Parathyroid adenoma (tissue), 2 donors: ENCODE measurements around the gene GSTM1.

Experiments used
- H2AFZ ChIP-seq: fragments of 300-600 bp; sonication (generic); one replicate; pipeline ENCODE4 v1.7.0; 2017; ENCODE audit warnings: antibody characterized with exemption, mild to moderate bottlenecking
- H3K27ac ChIP-seq: fragments of 300-600 bp; sonication (generic); one replicate; pipeline ENCODE4 v1.7.0; 2017
- H3K27me3 ChIP-seq: fragments of 300-600 bp; sonication (generic); one replicate; pipeline ENCODE4 v1.7.0; 2017; ENCODE audit warnings: low read length; ENCODE audit not compliant: control insufficient read depth, insufficient read depth
- H3K36me3 ChIP-seq: fragments of 300-600 bp; sonication (generic); one replicate; pipeline ENCODE4 v1.7.0; 2017; ENCODE audit warnings: low read length; ENCODE audit not compliant: control insufficient read depth, insufficient read depth
- H3K4me1 ChIP-seq: fragments of 300-600 bp; sonication (generic); one replicate; pipeline ENCODE4 v1.7.0; 2017; ENCODE audit warnings: control low read depth
- H3K4me2 ChIP-seq: fragments of 300-600 bp; sonication (generic); one replicate; pipeline ENCODE4 v1.7.0; 2017; ENCODE audit warnings: low read length
- H3K4me3 ChIP-seq: fragments of 300-600 bp; sonication (generic); one replicate; pipeline ENCODE4 v1.7.0; 2017; ENCODE audit warnings: low read depth, low read length
- H3K79me2 ChIP-seq: fragments of 300-600 bp; sonication (generic); one replicate; pipeline ENCODE4 v1.7.0; 2017; ENCODE audit warnings: control low read depth
- H3K9ac ChIP-seq: fragments of 300-600 bp; sonication (generic); one replicate; pipeline ENCODE4 v1.7.0; 2017; ENCODE audit warnings: mild to moderate bottlenecking
- H3K9me3 ChIP-seq: fragments of 300-600 bp; sonication (generic); one replicate; pipeline ENCODE4 v1.7.0; 2017; ENCODE audit warnings: low read length; ENCODE audit not compliant: control insufficient read depth
- CTCF ChIP-seq: fragments of 300-600 bp; sonication (generic); IDR thresholded peaks from one replicate; pipeline ENCODE4 v1.7.0; 2017; ENCODE audit warnings: antibody characterized with exemption, mild to moderate bottlenecking
- donor health status: primary hyperparathyroidism.

The GSTM1 gene

GRCh38 chr1:109654519-109654918, 33.1 kb upstream of the GSTM1 start:
- Histone ChIP-seq H3K4me2 (no peak overlapping the region), H3K4me1 (no peaks in the 10 kb centered on the region), H3K9me3 (no peaks in the 10 kb centered on the region), H3K9ac (no peak overlapping the region), H3K4me3 (no peak overlapping the region), H3K27me3 (no peaks in the 10 kb centered on the region), H3K36me3 (no peaks in the 10 kb centered on the region), H3K27ac (no peak overlapping the region), H3K79me2 (no peaks in the 10 kb centered on the region), H2AFZ (no peak overlapping the region)
- TF ChIP-seq CTCF = no peak

GRCh38 chr1:109655615-109656519, 31.8 kb upstream of the GSTM1 start, which contains the start of gene GSTM4:
Gene GSTM4, plus strand, starts transcription at chr1:109656099. Its CDS starts 291 bp downstream, at chr1:109656390.
- H3K79me2 ChIP-seq = no peaks in the 10 kb centered on the region
- H3K27ac ChIP-seq = peak within 1 kb of the TSS; percentile 77
- peaks cover 4% of the 10 kb centered on the region for H3K4me1 ChIP-seq
- H3K27me3 ChIP-seq = no peaks in the 10 kb centered on the region
- peak within 1 kb of the TSS; percentile 90 for H3K4me2 ChIP-seq
- no peak within 1 kb of the TSS for H3K9ac ChIP-seq
- H3K4me3 ChIP-seq = peak within 1 kb of the TSS; percentile 77
- H2AFZ ChIP-seq = peak within 1 kb of the TSS; percentile 82
- TF ChIP-seq CTCF = no peak
- no peaks in the 10 kb centered on the region for H3K9me3 ChIP-seq
- no peaks in the 10 kb centered on the region for H3K36me3 ChIP-seq

GRCh38 chr1:109657395-109657794, 30.2 kb upstream of the GSTM1 start:
- H3K9ac ChIP-seq = no peak overlapping the region
- no peaks in the 10 kb centered on the region for H3K36me3 ChIP-seq
- no peaks in the 10 kb centered on the region for H3K27me3 ChIP-seq
- TF ChIP-seq CTCF = no peak
- no peak overlapping the region for H2AFZ ChIP-seq
- no peak overlapping the region for H3K4me3 ChIP-seq
- H3K4me1 ChIP-seq = peaks cover 4% of the 10 kb centered on the region
- no peak overlapping the region for H3K27ac ChIP-seq
- H3K4me2 ChIP-seq = no peak overlapping the region
- H3K9me3 ChIP-seq = no peaks in the 10 kb centered on the region
- H3K79me2 ChIP-seq = no peaks in the 10 kb centered on the region

GRCh38 chr1:109657970-109658369, 29.6 kb upstream of the GSTM1 start:
- Histone ChIP-seq H3K4me3 (no peak overlapping the region), H3K9ac (no peak overlapping the region), H2AFZ (no peak overlapping the region), H3K9me3 (no peaks in the 10 kb centered on the region), H3K27ac (no peak overlapping the region), H3K36me3 (no peaks in the 10 kb centered on the region), H3K27me3 (no peaks in the 10 kb centered on the region), H3K4me2 (no peak overlapping the region), H3K79me2 (no peaks in the 10 kb centered on the region), H3K4me1 (peaks cover 4% of the 10 kb centered on the region)
- TF ChIP-seq CTCF = no peak
